Loucy (cell line): ENCODE results near the gene ARHGAP15.

Experiments used
- H2AFZ ChIP-seq: fragments of 200-600 bp; sonication (generic); 2 replicates; pipeline ENCODE4 v1.6.0; 2016; ENCODE audit warnings: antibody characterized with exemption, mild to moderate bottlenecking, low read length, moderate library complexity
- H3F3A ChIP-seq: fragments of 200-600 bp; 2 replicates; pipeline ENCODE4 v1.6.0; 2016; ENCODE audit warnings: antibody characterized with exemption, low read depth, mild to moderate bottlenecking
- H3K27me3 ChIP-seq: fragments of 200-600 bp; sonication (generic); 2 replicates; pipeline ENCODE4 v1.6.1; 2014; ENCODE audit warnings: low read length, mild to moderate bottlenecking; ENCODE audit not compliant: insufficient read depth, poor library complexity, severe bottlenecking
- H3K36me3 ChIP-seq: fragments of 200-600 bp; sonication (generic); 2 replicates; pipeline ENCODE4 v1.6.1; 2016; ENCODE audit warnings: low read length; ENCODE audit not compliant: insufficient read depth
- H3K4me1 ChIP-seq: fragments of 200-600 bp; sonication (generic); 2 replicates; pipeline ENCODE4 v1.5.1; 2014; ENCODE audit warnings: low read length, mild to moderate bottlenecking; ENCODE audit not compliant: insufficient read depth, poor library complexity, severe bottlenecking
- H3K4me2 ChIP-seq: fragments of 200-600 bp; sonication (generic); 2 replicates; pipeline ENCODE4 v1.6.0; 2014; ENCODE audit warnings: antibody characterized with exemption, low read length, low read depth, mild to moderate bottlenecking; ENCODE audit not compliant: poor library complexity, severe bottlenecking
- H3K4me3 ChIP-seq: fragments of 200-600 bp; sonication (generic); 2 replicates; pipeline ENCODE4 v1.5.1; 2014; ENCODE audit warnings: low read length, mild to moderate bottlenecking, mixed read lengths; ENCODE audit not compliant: poor library complexity, severe bottlenecking
- H3K79me2 ChIP-seq: fragments of 200-600 bp; sonication (generic); 2 replicates; pipeline ENCODE4 v1.6.1; 2014; ENCODE audit warnings: low read length; ENCODE audit not compliant: insufficient read depth
- H3K9ac ChIP-seq: fragments of 200-600 bp; sonication (generic); 2 replicates; pipeline ENCODE4 v1.6.0; 2014; ENCODE audit warnings: mild to moderate bottlenecking, low read depth, low read length, moderate library complexity; ENCODE audit not compliant: poor library complexity, severe bottlenecking
- H3K9me2 ChIP-seq: fragments of 200-600 bp; sonication (generic); replicated peaks from 2 replicates; pipeline ENCODE4 v1.6.1; 2016; ENCODE audit warnings: low read depth, low read length, mixed read lengths
- H3K9me3 ChIP-seq: fragments of 200-600 bp; sonication (generic); 2 replicates; pipeline ENCODE4 v1.6.1; 2014; ENCODE audit warnings: mild to moderate bottlenecking, antibody characterized with exemption, low read length, low read depth; ENCODE audit not compliant: insufficient read depth
- H4K20me1 ChIP-seq: fragments of 200-600 bp; sonication (generic); 2 replicates; pipeline ENCODE4 v1.6.0; 2014; ENCODE audit warnings: antibody characterized with exemption, low read length, mild to moderate bottlenecking; ENCODE audit not compliant: insufficient read depth, poor library complexity, severe bottlenecking
- CTCF ChIP-seq: fragments of 200-600 bp; sonication (generic); conservative IDR thresholded peaks from 2 replicates; pipeline ENCODE4 v1.5.1; 2014; ENCODE audit warnings: mild to moderate bottlenecking, antibody characterized with exemption, low read length
- EZH2phosphoT487 ChIP-seq: fragments of 200-600 bp; IDR thresholded peaks from 2 replicates; pipeline ENCODE4 v1.6.1; 2018; ENCODE audit warnings: antibody characterized with exemption, mild to moderate bottlenecking, moderate library complexity, borderline replicate concordance

Gene ARHGAP15

GRCh38 chr2:143121079-143121478, 8.1 kb upstream of the ARHGAP15 start:
- Histone ChIP-seq H3K4me1 (peaks cover 56% of the 10 kb centered on the region), H3F3A (no peaks in the 10 kb centered on the region), H3K9ac (peak overlapping the region; percentile 49), H3K27me3 (no peaks in the 10 kb centered on the region), H4K20me1 (no peaks in the 10 kb centered on the region), H3K9me2 (no peaks in the 10 kb centered on the region), H3K4me3 (peak overlapping the region; percentile 33), H3K4me2 (peak overlapping the region; percentile 53), H2AFZ (peak overlapping the region; percentile 74), H3K36me3 (no peaks in the 10 kb centered on the region), H3K9me3 (no peaks in the 10 kb centered on the region), H3K79me2 (no peaks in the 10 kb centered on the region)
- TF ChIP-seq CTCF (no peak), EZH2phosphoT487 (no peak)

GRCh38 chr2:143121957-143122356, 7.3 kb upstream of the ARHGAP15 start:
- no peaks in the 10 kb centered on the region for H4K20me1 ChIP-seq

GRCh38 chr2:143123911-143124310, 5.3 kb upstream of the ARHGAP15 start:
- Histone ChIP-seq H3K79me2 (no peaks in the 10 kb centered on the region), H3K36me3 (no peaks in the 10 kb centered on the region), H3F3A (peaks cover 5% of the 10 kb centered on the region; the same call in 1 of the 2 replicates), H3K4me3 (peak overlapping the region; percentile 40), H3K9ac (peak overlapping the region; percentile 48), H2AFZ (peak overlapping the region; percentile 45; the same call in 1 of the 2 replicates), H4K20me1 (no peaks in the 10 kb centered on the region), H3K4me2 (peak overlapping the region; percentile 58), H3K4me1 (peaks cover 75% of the 10 kb centered on the region), H3K9me2 (no peaks in the 10 kb centered on the region), H3K9me3 (no peaks in the 10 kb centered on the region), H3K27me3 (no peaks in the 10 kb centered on the region)
- TF ChIP-seq EZH2phosphoT487, result no peak
- TF ChIP-seq CTCF, result no peak

More at GRCh38 chr2:143121957-143122356, 7.3 kb upstream of the ARHGAP15 start:
- H3K4me1 ChIP-seq, result peaks cover 61% of the 10 kb centered on the region
- peak overlapping the region; percentile 53 for H3K4me2 ChIP-seq
- TF ChIP-seq CTCF (no peak), EZH2phosphoT487 (no peak)
- no peaks in the 10 kb centered on the region for H3K79me2 ChIP-seq
- H3K9ac ChIP-seq, result no peak overlapping the region
- no peaks in the 10 kb centered on the region for H3K9me3 ChIP-seq
- no peaks in the 10 kb centered on the region for H3K9me2 ChIP-seq
- H3K4me3 ChIP-seq, result no peak overlapping the region
- H3K27me3 ChIP-seq, result no peaks in the 10 kb centered on the region
- H3K36me3 ChIP-seq, result no peaks in the 10 kb centered on the region
- H2AFZ ChIP-seq, result no peak overlapping the region; the same call in 1 of the 2 replicates
- no peaks in the 10 kb centered on the region for H3F3A ChIP-seq
